GM23248 (cell line): ENCODE results near the gene ZNRF1. TPM values are rescaled to one million over a fixed set of nuclear protein-coding genes. Genes with fewer than 3 reads are reported as not detected.
A peak's percentile ranks its signal among the peaks of the same experiment; 100 is the strongest.

Experiments
- DNase-seq: peaks from one replicate; pipeline ENCODE4 v3.0.0-alpha.2; 2015
- H2AFZ ChIP-seq: fragments of 200-600 bp; sonication (generic); 2 replicates; pipeline ENCODE4 v1.6.1; 2016; ENCODE audit warnings: antibody characterized with exemption
- H3F3A ChIP-seq: fragments of 200-600 bp; sonication (generic); 2 replicates; pipeline ENCODE4 v1.6.1; 2016; ENCODE audit warnings: mild to moderate bottlenecking, antibody characterized with exemption, mixed run types; ENCODE audit not compliant: insufficient read depth
- H3K27ac ChIP-seq: fragments of 200-600 bp; sonication (generic); 2 replicates; pipeline ENCODE4 v1.5.1; 2016; ENCODE audit warnings: mild to moderate bottlenecking
- H3K27me3 ChIP-seq: fragments of 200-600 bp; sonication (generic); replicated peaks from 2 replicates; pipeline ENCODE4 v1.6.1; 2016; ENCODE audit warnings: mild to moderate bottlenecking; ENCODE audit not compliant: insufficient read depth
- H3K36me3 ChIP-seq: fragments of 200-600 bp; sonication (generic); 2 replicates; pipeline ENCODE4 v1.6.1; 2016; ENCODE audit warnings: low read depth, mild to moderate bottlenecking
- H3K4me1 ChIP-seq: fragments of 200-600 bp; sonication (generic); 2 replicates; pipeline ENCODE4 v1.6.1; 2016; ENCODE audit warnings: mild to moderate bottlenecking; ENCODE audit not compliant: insufficient read depth
- H3K4me2 ChIP-seq: fragments of 200-600 bp; sonication (generic); one replicate; pipeline ENCODE4 v1.6.1; 2016; ENCODE audit warnings: mild to moderate bottlenecking; ENCODE audit not compliant: unreplicated experiment
- H3K4me3 ChIP-seq: fragments of 200-600 bp; sonication (generic); 2 replicates; pipeline ENCODE4 v1.5.1; 2016; ENCODE audit warnings: mild to moderate bottlenecking
- H3K79me2 ChIP-seq: fragments of 200-600 bp; sonication (generic); 2 replicates; pipeline ENCODE4 v1.6.1; 2016; ENCODE audit warnings: mild to moderate bottlenecking; ENCODE audit not compliant: insufficient read depth
- H3K9ac ChIP-seq: fragments of 200-600 bp; sonication (generic); 2 replicates; pipeline ENCODE4 v1.6.1; 2016; ENCODE audit warnings: mild to moderate bottlenecking
- H3K9me2 ChIP-seq: fragments of 200-600 bp; sonication (generic); 2 replicates; pipeline ENCODE4 v1.6.1; 2016; ENCODE audit warnings: mixed run types, mild to moderate bottlenecking, moderate library complexity; ENCODE audit not compliant: insufficient read depth
- H3K9me3 ChIP-seq: fragments of 200-600 bp; sonication (generic); one replicate; pipeline ENCODE4 v1.6.1; 2017; ENCODE audit warnings: low read depth
- H4K20me1 ChIP-seq: fragments of 200-600 bp; sonication (generic); 2 replicates; pipeline ENCODE4 v1.6.0; 2016; ENCODE audit not compliant: insufficient read depth
- EZH2 ChIP-seq: fragments of 200-600 bp; sonication (generic); IDR thresholded peaks from 2 replicates; pipeline ENCODE4 v1.6.1; 2018; ENCODE audit warnings: antibody characterized with exemption, mild to moderate bottlenecking; ENCODE audit not compliant: insufficient read depth, poor library complexity, severe bottlenecking
- EZH2phosphoT487 ChIP-seq: fragments of 200-600 bp; sonication (generic); IDR thresholded peaks from 2 replicates; pipeline ENCODE4 v1.6.1; 2018; ENCODE audit warnings: antibody characterized with exemption, moderate library complexity, mild to moderate bottlenecking, low read depth; ENCODE audit not compliant: insufficient read depth
- WGBS, 2 experiments: methylation state at CpG; one replicate each; pipeline ENCODE4 v1.1.6; 2015 to 2017; ENCODE audit warnings: low lambda C conversion rate in 2 of 2, low coverage in 1 of 2; ENCODE audit errors: missing lambda C conversion rate in 2 of 2; 5-methylcytosine and 5-hydroxymethylcytosine counted together
- in situ Hi-C: fragments of 300-500 bp; cut with MboI; formaldehyde crosslinking; loops from 2 replicates; pipeline ENCODE4 v1.15.0; 2020
- polyA plus RNA-seq: library from polyadenylated mRNA; unstranded; fragments of >200 nt; fragmentation: Nextera tagmentation; extraction: Ambion mirVana; gene quantifications from 2 replicates; pipeline ENCODE4 v1.2.1, GENCODE V29; 2016
- total RNA-seq: library from RNA; depleted of rRNA; stranded (reverse); fragments of >200 nt; shearing (Covaris generic); gene quantifications from 2 replicates; pipeline ENCODE4 v1.2.3, GENCODE V29; 2014

The ZNRF1 gene
- total and polyA plus RNA-seq, 2 experiments from 2014 or later = 7.1 to 17.2 TPM

DNA sequence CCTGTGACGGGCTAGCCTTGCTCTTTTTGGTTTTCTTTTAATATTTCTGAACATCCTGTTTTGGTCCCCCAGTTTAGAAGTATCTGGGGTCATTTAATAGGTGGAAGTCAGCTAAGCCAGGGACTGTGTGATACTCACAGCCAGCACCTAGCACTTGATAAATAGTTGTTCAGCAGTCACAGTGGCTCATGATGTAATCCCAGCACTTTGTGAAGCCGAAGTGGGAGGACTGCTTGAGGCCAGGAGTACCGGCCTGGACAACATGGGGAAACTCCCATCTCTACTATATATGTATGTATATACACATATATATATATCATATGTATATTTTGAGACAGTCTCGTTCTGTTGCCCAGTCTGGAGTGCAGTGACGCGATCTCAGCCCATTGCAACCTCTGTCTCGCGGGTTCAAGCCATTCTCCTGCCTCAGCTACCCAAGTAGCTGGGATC lies 1.8 kb upstream of the ZNRF1 start:
- peaks cover 23% of the 10 kb centered on the region for H3K79me2 ChIP-seq
- no peak for TF ChIP-seq EZH2
- no peak for TF ChIP-seq EZH2phosphoT487
- peaks cover 18% of the 10 kb centered on the region for H3K4me1 ChIP-seq
- in situ Hi-C loops = no loop called here
- H3K9me3 ChIP-seq = no peaks in the 10 kb centered on the region
- no peak for DNase-seq
- no peak overlapping the region for H3K4me3 ChIP-seq
- H3F3A ChIP-seq = peaks cover 23% of the 10 kb centered on the region; the same call in 1 of the 2 replicates
- H3K9me2 ChIP-seq = no peaks in the 10 kb centered on the region
- H3K27ac ChIP-seq = no peak overlapping the region
- no peaks in the 10 kb centered on the region for H4K20me1 ChIP-seq
- 91 to 94% methylated on average over 8 of the region's 8 CpGs for WGBS, 2 experiments
- H3K9ac ChIP-seq = no peak overlapping the region
- no peak overlapping the region for H3K4me2 ChIP-seq
- H3K27me3 ChIP-seq = no peaks in the 10 kb centered on the region
- H3K36me3 ChIP-seq = no peaks in the 10 kb centered on the region
- no peak overlapping the region for H2AFZ ChIP-seq

DNA sequence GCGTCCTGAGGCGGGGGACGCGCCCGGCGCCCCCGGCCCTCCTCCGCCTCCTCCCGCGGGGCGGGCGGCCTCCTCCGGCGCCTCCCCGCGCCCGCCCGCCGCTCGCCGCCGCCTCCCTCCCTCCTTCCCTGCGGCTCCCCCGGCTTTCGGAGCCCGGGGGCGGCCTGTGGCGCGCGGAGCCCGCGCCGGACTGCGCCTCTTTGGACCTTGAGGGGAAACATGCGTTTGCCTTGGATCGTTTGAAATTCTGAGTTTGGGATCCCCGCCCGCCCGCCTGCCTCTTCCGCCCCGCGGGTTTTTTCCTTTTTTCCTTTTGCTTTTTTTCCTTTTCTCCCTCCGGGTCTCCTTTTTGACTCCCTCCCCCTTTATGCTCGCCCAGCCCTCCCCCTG lies 390 bp downstream of the ZNRF1 start:
- H2AFZ ChIP-seq = peak overlapping the region; percentile 70
- 0 to 1% methylated on average over 5 to 24 of the region's 44 CpGs for WGBS, 2 experiments
- peak overlapping the region; percentile 76 for H3K9ac ChIP-seq

DNA sequence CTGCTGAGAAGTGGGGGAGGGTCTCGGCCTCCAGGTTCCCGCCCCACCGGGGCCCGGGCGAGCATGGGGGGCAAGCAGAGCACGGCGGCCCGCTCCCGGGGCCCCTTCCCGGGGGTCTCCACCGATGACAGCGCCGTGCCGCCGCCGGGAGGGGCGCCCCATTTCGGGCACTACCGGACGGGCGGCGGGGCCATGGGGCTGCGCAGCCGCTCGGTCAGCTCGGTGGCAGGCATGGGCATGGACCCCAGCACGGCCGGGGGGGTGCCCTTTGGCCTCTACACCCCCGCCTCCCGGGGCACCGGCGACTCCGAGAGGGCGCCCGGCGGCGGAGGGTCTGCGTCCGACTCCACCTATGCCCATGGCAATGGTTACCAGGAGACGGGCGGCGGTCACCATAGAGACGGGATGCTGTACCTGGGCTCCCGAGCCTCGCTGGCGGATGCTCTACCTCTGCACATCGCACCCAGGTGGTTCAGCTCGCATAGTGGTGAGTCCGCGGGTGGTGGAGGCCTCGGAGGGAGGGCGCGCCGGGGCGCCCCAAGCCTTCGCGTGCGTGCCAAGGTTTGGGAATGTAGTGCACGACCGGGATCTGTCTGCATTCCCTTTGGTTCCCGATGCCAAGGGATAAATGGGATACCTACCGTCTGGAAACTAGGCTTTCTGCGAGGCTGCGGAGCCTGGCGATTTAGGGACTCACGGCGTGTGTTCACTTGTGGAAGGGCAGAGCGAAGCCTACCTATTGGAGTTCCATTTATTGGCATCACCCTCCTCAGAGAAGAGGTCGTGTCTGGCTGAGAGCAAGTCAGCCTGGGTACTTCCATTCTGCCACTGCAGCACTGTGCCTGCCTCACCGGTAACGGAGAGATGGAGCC lies 1.0 kb downstream of the ZNRF1 start:
- Histone ChIP-seq H3K4me3 (peak overlapping the region; percentile 75), H3K27ac (no peak overlapping the region), H3K79me2 (peaks cover 50% of the 10 kb centered on the region), H3K36me3 (no peaks in the 10 kb centered on the region), H3K27me3 (no peaks in the 10 kb centered on the region), H3K4me2 (peak overlapping the region; percentile 81), H4K20me1 (no peaks in the 10 kb centered on the region), H3K4me1 (peaks cover 18% of the 10 kb centered on the region), H3K9me2 (no peaks in the 10 kb centered on the region), H2AFZ (peak overlapping the region; percentile 70), H3F3A (peaks cover 23% of the 10 kb centered on the region; the same call in 1 of the 2 replicates), H3K9me3 (no peaks in the 10 kb centered on the region), H3K9ac (peak overlapping the region; percentile 76)
- 2 to 3% methylated on average over 63 to 71 of the region's 71 CpGs for WGBS, 2 experiments
- TF ChIP-seq EZH2phosphoT487 = no peak
- TF ChIP-seq EZH2 = no peak
- in situ Hi-C loops = loop anchor here (5.0 kb wide), 1 partner anchor 107 kb away; no protein-coding TSS in a partner anchor
- peak; percentile 67 for DNase-seq

More for the DNA sequence above, 390 bp downstream of the ZNRF1 start:
- TF ChIP-seq EZH2phosphoT487 = no peak
- TF ChIP-seq EZH2 = no peak
- H3K36me3 ChIP-seq = no peaks in the 10 kb centered on the region
- H3K9me2 ChIP-seq = no peaks in the 10 kb centered on the region
- peak; percentile 66 for DNase-seq
- in situ Hi-C loops = no loop called here
- no peaks in the 10 kb centered on the region for H3K27me3 ChIP-seq
- H4K20me1 ChIP-seq = no peaks in the 10 kb centered on the region
- H3F3A ChIP-seq = peaks cover 23% of the 10 kb centered on the region; the same call in 1 of the 2 replicates
- H3K27ac ChIP-seq = no peak overlapping the region
- peak overlapping the region; percentile 75 for H3K4me3 ChIP-seq
- peak overlapping the region; percentile 81 for H3K4me2 ChIP-seq
- no peaks in the 10 kb centered on the region for H3K9me3 ChIP-seq
- H3K79me2 ChIP-seq = peaks cover 44% of the 10 kb centered on the region
- peaks cover 18% of the 10 kb centered on the region for H3K4me1 ChIP-seq

DNA sequence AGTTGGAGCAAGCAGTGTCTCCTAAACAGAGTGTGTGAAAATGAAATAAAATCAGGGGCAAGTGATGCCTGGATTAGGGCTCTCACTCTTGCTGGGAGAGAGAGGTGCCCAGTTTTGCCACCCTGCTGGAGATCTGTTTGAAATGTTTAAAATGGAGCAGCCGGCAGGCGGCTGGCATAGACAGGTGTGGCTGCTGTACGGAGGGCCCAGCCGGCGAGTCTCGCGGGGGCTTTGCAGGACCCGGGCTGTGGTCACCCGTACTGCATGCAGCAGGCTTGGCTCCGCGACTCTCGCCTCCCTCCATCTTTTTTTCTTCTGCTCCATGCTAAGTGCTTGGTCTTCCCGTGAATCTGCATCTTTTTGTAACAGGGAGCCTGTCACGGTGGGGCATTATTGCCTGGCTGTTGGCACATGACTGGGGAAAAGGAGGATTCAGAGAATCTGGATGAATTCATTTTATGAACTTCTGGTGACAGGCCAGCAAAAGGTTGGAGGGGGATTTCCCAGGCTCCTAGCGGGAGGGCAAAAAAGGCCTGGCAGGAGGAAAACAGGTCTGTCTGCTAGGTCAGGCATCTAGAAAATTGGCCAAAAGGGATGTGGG lies 1.8 kb downstream of the ZNRF1 start:
- no peaks in the 10 kb centered on the region for H3K9me3 ChIP-seq
- in situ Hi-C loops = loop anchor here (5.0 kb wide), 1 partner anchor 107 kb away; no protein-coding TSS in a partner anchor
- no peaks in the 10 kb centered on the region for H3K27me3 ChIP-seq
- no peaks in the 10 kb centered on the region for H4K20me1 ChIP-seq
- H3K9me2 ChIP-seq = no peaks in the 10 kb centered on the region
- H3K9ac ChIP-seq = peak overlapping the region; percentile 76
- no peaks in the 10 kb centered on the region for H3K36me3 ChIP-seq
- TF ChIP-seq EZH2phosphoT487 (no peak), EZH2 (no peak)
- peaks cover 58% of the 10 kb centered on the region for H3K79me2 ChIP-seq
- DNase-seq = peak; percentile 52
- H3K27ac ChIP-seq = 0 out of 2 replicates have a peak overlapping the region, but pooled peaks have one; percentile 1
- H3F3A ChIP-seq = peaks cover 23% of the 10 kb centered on the region; the same call in 1 of the 2 replicates
- WGBS, 2 experiments = 27 to 31% methylated on average over 15 of the region's 15 CpGs
- peaks cover 18% of the 10 kb centered on the region for H3K4me1 ChIP-seq
- peak overlapping the region; percentile 75 for H3K4me3 ChIP-seq
- H3K4me2 ChIP-seq = peak overlapping the region; percentile 81
- peak overlapping the region; percentile 70 for H2AFZ ChIP-seq
